HG03565 (cell line): ENCODE results near the gene RAB25.

ENCODE experiments used
- ATAC-seq: cut with Tn5 transposase; IDR thresholded peaks from one replicate; pipeline ENCODE4 v1.9.1; 2021; ENCODE audit warnings: mild to moderate bottlenecking, moderate library complexity; ENCODE audit not compliant: unreplicated experiment

Gene RAB25

GRCh38 chr1:156078728-156079127, 17.8 kb downstream of the RAB25 start:
- ATAC-seq = no peak

- ATAC-seq = no peak
Measured at GRCh38 chr1:156079762-156080161, 18.8 kb downstream of the RAB25 start.

DNA sequence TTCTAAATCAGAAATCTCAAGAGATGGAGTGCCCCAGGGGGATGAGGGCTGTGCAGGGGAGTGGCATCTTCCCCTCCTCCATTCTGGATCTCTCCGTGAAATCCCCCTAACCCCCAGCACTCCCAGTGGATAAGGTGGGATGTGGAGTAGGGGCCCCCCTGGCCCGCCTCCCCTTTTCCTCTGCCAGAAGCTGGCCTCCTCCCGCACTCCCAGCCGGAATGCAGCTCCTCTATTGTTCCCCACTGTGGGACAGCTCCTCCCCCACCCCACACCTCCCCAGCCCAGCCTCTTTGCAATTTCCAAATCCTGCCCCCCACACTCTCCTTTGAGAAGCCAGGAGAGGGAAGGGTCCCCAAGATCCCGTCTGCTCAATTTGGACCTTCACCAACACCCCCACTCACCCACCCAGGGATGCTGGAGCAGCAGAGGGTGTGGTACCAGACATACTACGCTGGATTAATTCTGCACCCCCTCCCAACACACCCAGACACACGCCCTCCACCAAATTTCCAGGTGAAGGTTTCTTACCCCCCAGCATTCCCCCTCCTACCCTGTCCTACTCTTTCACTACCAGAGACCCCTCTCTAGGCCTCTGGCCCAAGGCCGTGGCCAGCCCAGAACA, 19.4 kb downstream of the RAB25 start:
- ATAC-seq = no peak

- ATAC-seq = no peak
Measured at GRCh38 chr1:156080863-156081179, 19.9 kb downstream of the RAB25 start.

GRCh38 chr1:156081180-156081916, 20.4 kb downstream of the RAB25 start:
- no peak for ATAC-seq

GRCh38 chr1:156081917-156082308, 21.0 kb downstream of the RAB25 start:
- no peak for ATAC-seq

DNA sequence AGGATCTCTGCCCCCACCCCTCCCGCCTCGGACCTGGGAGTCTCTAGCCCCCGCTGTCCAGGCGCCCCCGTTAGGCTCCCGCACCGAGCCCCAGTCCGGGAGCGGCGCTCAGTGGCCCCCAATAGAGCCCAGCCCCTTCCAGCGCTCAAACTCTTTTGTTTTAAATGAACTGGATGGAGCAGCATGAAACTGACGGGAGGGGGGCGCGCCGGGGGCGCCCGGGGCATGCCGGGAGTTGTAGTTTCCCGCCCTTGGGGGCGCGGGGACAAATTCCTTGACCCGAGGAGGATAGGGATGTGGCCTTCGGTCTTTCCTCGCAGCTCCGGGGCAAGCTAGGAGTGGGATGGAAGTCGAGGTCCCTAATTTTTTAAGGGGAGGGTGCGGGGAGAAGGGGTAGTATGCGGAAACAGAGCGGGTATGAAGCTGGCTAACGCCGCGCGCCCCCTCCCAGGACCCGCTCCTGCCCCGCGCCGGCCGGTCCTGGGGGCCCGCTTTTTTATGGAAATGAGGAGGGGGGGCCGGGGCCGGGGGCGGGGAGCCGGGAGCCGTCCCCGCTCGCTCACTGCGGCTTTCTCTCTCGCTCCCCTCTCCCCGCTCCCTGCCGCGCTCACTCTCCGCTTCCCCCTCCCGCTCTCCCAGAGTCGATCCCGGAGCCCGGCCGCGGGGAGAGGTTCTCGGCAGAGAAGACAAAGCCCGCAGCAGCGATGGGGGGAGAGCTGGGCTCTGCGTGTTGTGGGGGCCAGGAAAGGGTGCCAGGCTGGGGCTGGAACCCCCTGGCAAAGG, 21.5 kb downstream of the RAB25 start, which contains the start of gene MEX3A:
MEX3A (minus strand) TSS at position 157 of the 783 bp plus-strand sequence. CDS start 467 bp downstream, outside the sequence.
- no peak for ATAC-seq

DNA sequence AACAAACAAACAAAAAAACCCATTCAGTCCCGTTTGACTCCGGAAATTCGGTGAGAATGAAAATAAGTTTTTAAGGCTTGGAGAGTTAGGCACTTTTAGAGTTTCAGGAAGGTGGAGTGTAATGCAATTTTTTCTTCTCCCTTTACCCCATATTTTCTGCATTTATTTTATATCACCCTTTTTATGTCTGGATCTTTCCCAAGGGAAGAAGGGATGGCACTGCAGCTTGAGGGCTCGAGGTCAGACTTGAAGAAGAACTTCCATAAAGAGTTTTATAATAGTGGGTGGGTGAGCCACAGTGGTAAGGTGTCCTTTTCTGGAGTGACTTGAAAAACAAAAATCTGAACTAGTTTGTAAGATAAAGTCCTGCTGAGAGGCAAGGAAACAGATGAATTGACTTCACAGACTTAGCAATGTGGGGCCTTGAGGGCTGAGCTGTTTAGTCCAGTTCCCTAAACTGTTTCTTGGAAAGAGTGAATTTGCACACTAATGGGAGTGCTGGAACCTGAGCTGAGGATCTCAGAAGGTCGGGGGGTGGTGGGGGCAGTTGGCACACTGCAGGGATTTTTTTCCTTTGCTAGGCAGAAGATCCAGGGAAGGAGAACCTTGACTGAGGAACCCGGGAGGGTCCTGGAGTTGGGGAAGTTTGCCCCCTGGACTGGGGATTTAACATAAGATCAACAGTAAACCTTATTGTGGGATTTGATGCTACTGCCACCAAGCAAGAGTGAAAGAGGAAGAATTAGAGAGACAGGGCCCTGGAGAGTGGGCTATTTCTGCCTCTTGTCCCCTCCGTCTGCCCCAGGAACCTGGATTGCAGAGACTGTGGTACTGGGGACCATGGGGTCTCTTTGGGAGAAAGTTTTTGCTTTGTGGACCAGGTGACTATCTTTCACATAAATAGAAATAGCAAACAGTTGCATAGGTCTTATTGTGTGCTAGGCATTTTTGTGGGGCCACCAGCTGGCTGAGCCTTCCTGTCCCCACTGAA, 23.1 kb downstream of the RAB25 start:
- ATAC-seq = no peak

DNA sequence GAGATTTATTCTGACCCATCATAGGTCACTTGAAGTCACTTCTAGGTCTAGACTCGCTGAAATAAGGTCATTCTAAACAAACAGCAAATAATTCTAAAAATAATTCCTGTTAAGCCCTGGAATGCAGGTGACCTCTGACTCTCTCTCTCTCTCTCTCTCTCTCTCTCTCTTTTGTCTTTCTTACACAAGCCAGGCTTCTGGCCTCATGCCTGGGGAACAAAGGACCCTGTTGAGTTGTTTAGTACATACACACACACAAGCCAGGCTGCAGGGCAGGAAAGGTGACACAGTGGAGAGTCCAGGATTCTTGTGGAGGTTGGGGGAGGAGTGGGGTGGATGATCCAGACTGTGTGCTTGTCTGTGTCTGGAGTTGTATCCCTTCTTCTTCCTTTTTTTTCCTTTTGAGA, 25.3 kb downstream of the RAB25 start:
- no peak for ATAC-seq

DNA sequence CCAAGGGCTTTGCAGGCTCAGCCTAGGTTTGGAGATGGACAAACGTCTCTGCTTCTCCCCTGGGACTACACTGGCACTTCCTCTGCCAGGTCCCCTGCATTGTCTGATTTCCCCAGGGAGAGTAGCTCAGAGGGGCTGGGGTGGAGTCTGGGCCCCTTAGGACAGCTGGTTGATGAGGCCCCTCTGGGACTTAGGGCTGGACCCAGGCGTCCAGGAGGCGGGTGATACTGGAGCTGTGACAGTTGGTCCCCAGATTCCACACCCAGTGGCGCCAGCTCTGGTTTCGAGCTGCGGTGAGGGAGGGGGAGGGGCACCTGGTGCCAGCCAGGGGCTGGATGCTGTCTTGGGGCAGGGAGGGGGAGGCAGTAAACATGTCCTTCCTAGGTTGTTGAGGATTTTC, 28.7 kb downstream of the RAB25 start:
- ATAC-seq = no peak

DNA sequence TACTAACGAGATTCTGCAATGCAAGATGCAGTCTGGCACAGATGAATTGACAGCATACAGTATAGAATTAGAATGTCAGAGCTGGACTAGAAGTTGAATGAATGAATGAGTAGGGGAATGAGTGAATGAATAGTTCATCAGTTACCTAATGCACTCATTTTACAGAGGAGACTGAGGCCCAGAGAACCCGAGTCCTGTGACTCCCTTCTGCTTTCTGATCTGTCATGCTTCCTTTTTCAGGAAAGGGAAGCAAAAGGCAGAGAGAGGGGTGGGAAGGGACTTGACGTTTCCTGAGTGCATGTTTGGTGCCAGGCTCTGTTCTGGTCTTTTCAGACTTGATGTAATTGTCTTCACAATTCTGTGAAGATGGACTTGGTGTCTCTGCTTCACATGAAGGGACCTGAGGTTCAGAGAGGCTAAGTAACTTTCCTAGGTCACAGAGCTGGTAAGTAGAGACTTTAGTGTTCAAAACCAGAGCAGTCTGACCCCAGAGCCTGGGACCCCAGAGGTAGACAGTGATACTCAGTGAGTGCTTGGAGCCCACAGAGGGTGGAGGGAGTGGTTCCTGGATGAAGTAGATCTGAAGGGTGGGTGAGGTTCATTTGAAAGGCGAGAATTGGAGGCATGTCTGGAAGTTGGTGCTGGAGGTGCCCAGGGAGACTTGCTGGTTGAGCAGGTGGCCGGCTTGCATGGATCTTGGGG, 29.3 kb downstream of the RAB25 start:
- no peak for ATAC-seq

GRCh38 chr1:156090840-156091188, 29.9 kb downstream of the RAB25 start:
- ATAC-seq = no peak

- ATAC-seq = no peak
Measured at GRCh38 chr1:156091610-156092009, 30.6 kb downstream of the RAB25 start.

DNA sequence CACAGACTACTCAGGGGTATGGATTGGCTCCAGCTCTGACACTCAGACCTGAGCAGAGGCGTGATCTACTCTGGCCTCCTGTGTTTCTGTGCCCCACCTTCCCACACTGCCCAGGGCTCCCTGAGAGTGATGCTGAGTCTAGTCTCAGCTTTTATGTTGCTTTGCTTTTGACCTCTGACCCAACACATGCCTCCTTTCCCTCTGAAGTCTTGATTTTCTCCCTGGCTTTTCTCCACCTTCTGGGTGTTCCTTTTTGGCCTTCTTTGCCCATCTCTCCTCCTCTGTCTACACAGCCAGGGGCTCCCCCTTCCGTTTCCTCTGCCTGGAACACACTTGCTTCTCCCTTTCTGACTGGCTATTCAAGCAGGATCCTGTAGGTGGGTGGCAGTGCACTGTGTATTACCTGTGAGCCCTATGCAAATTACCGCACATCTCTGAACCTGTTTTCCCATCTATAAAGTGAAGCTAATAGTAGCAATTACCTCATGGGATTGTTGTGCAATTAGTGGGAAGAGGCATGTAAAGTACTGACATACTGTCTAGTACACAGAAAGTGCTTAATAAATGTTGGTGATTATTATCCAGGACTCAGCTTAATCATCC, 35.0 kb downstream of the RAB25 start:
- no peak for ATAC-seq

DNA sequence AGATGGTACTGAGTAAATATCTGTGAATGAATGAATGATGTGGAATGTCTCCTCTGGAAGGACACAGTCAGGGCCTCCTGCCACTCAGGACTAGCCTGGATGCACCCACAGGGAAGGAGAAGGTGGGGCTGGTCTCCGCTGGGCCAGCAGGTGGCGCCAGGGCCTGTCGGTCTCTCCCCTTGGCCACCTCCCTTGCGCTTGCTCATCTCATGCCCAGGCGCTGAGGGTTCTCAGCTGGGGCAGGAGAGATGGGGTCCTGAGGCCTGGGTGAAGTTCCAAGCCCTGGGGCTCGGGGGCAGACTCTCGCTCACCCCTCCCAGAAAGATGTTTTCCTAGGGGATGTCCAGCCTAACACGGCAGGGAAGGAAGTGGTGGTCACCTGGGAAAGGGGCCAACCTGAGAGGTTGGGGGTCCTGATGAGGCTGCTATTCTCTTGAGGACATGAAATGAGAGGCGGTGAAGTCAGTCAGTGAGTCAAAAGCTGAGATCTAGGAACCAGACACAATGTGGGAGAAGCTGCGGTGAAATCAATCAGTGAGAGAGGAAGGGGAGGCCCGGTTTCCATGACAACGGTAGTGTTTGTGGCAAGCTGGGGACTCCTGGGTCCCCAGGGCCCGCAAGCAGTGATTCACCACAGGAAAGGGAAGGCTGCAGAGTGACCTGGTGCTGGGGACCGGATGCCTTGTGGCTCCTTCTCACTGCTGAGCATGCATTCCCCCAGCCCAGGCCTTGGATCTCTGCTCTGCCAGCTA, 35.9 kb downstream of the RAB25 start:
- peak; percentile 53 for ATAC-seq

DNA sequence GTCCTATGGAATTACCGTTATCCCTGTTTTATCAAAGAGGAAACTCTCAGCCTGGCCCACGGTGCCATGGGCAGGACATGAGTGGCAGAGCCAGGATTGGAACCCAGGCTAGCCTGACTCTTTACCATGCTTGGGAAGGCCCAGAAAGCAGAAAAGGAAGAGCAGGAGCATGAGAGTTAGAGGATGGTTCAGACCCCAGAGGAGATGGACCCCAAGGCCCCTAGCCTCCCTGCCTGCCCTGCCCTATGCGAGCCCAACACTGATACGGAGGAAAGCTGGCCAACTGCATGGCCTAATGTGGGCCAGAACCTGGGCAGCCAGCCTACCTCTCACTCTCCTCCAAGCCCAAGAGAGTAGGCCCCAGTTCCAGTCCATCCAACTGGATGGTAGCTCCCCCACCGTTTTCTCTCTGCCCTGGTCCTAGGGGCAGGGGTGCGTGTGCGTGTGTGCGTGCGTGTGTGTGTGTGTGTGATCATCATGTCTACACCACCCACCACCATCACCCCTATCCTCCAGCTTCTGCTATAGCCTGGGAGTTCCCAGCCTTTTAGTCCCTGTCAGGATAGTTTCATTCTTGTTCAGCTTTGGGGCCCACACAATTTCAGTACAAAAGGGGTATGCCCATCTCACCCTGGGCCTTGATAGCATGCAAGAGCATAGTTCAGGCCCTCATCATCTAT, 36.7 kb downstream of the RAB25 start:
- ATAC-seq = no peak

- no peak for ATAC-seq
Measured at GRCh38 chr1:156098784-156099183, 37.8 kb downstream of the RAB25 start.

GRCh38 chr1:156099282-156099681, 38.3 kb downstream of the RAB25 start:
- no peak for ATAC-seq
